HG03571 (cell line): ENCODE results near the gene VHLL.
"Not testable (repeated sequence)": the region's sequence is repeated elsewhere in the genome, so short reads cannot be mapped to it uniquely, and the experiment has no call there.

Experiments
- ATAC-seq: cut with Tn5 transposase; IDR thresholded peaks from one replicate; pipeline ENCODE4 v1.9.1; 2021; ENCODE audit not compliant: unreplicated experiment

The VHLL gene

GRCh38 chr1:156298852-156299357 is at the start of gene VHLL:
Gene VHLL, minus strand, starts transcription at chr1:156299307. Its CDS starts 118 bp downstream, at chr1:156299189.
- ATAC-seq, result no peak

GRCh38 chr1:156347331-156347730 is 48.2 kb upstream of the VHLL start:
- ATAC-seq, result no peak

- no peak for ATAC-seq
Observed at GRCh38 chr1:156346636-156347035, 47.5 kb upstream of the VHLL start.

- not testable (repeated sequence) for ATAC-seq
Observed at GRCh38 chr1:156346035-156346434, 46.9 kb upstream of the VHLL start.

- no peak for ATAC-seq
Observed at GRCh38 chr1:156344409-156344808, 45.3 kb upstream of the VHLL start.

- ATAC-seq, result no peak
Observed at GRCh38 chr1:156342166-156342955, 43.3 kb upstream of the VHLL start.

GRCh38 chr1:156338180-156338976 is 39.3 kb upstream of the VHLL start, which contains the start of the genes CCT3 and TSACC:
Gene CCT3, minus strand, starts transcription at chr1:156338292. Its CDS starts 108 bp downstream, at chr1:156338184.
Gene TSACC, plus strand, starts transcription at chr1:156338526. Its CDS starts 1,232 bp downstream, at chr1:156339758.
- ATAC-seq, result peak; percentile 85

- ATAC-seq, result no peak
Observed at GRCh38 chr1:156337888-156338179, 38.7 kb upstream of the VHLL start.

- no peak for ATAC-seq
Observed at GRCh38 chr1:156337052-156337887, 38.2 kb upstream of the VHLL start.

GRCh38 chr1:156336242-156336641 is 37.1 kb upstream of the VHLL start:
- no peak for ATAC-seq

- not testable (repeated sequence) for ATAC-seq
Observed at GRCh38 chr1:156323179-156323578, 24.1 kb upstream of the VHLL start.

GRCh38 chr1:156320560-156320959 is 21.5 kb upstream of the VHLL start:
- no peak for ATAC-seq

- no peak for ATAC-seq
Observed at GRCh38 chr1:156319664-156320063, 20.6 kb upstream of the VHLL start.

GRCh38 chr1:156316909-156317308 is 17.8 kb upstream of the VHLL start:
- no peak for ATAC-seq

GRCh38 chr1:156310962-156311361 is 11.9 kb upstream of the VHLL start:
- ATAC-seq, result no peak

- ATAC-seq, result no peak
Observed at GRCh38 chr1:156308078-156308477, 9.0 kb upstream of the VHLL start.

- ATAC-seq, result no peak
Observed at GRCh38 chr1:156305215-156305614, 6.1 kb upstream of the VHLL start.

- no peak for ATAC-seq
Observed at GRCh38 chr1:156303241-156303640, 4.1 kb upstream of the VHLL start.

- no peak for ATAC-seq
Observed at GRCh38 chr1:156295391-156295947, 3.6 kb downstream of the VHLL start, which contains the start of gene GLMP. Gene GLMP, minus strand, starts transcription at chr1:156295679. Its CDS starts 34 bp downstream, at chr1:156295645.

GRCh38 chr1:156293895-156294294 is 5.2 kb downstream of the VHLL start:
- ATAC-seq, result no peak

GRCh38 chr1:156293098-156293434 is 6.0 kb downstream of the VHLL start:
- no peak for ATAC-seq
